ENCODE data around the gene UBE3B.

The UBE3B gene

GRCh38 chr12:109558374-109559199, 81.2 kb downstream of the UBE3B start:
- Histone ChIP-seq H3K27me3 (ENCODE audit: insufficient read depth, low read depth, severe bottlenecking) (no peaks in the 10 kb centered on the region), H3K9me3 (ENCODE audit: severe bottlenecking) (no peaks in the 10 kb centered on the region), H3K4me3 (ENCODE audit: low read depth, low read length) (no peak overlapping the region), H3K36me3 (peaks cover 37% of the 10 kb centered on the region), H3K27ac (no peak overlapping the region)
- no peak for DNase-seq
- TF ChIP-seq CTCF (IDR thresholded peaks at IDR 0.05; ENCODE audit: low read depth, low read length): no peak

- H3K27me3 ChIP-seq (ENCODE audit: insufficient read depth, low read depth, severe bottlenecking): no peaks in the 10 kb centered on the region
- no peaks in the 10 kb centered on the region for H3K9me3 ChIP-seq (ENCODE audit: severe bottlenecking)
- peaks cover 43% of the 10 kb centered on the region for H3K36me3 ChIP-seq
- H3K4me3 ChIP-seq (ENCODE audit: low read depth, low read length): no peak overlapping the region
- no peak overlapping the region for H3K27ac ChIP-seq
- DNase-seq: no peak
- no peak for TF ChIP-seq CTCF (IDR thresholded peaks at IDR 0.05; ENCODE audit: low read depth, low read length)
Observed at GRCh38 chr12:109559200-109559505, 81.7 kb downstream of the UBE3B start.

GRCh38 chr12:109559601-109560000, 82.2 kb downstream of the UBE3B start:
- no peak for TF ChIP-seq CTCF (IDR thresholded peaks at IDR 0.05; ENCODE audit: low read depth, low read length)
- no peak for DNase-seq
- Histone ChIP-seq H3K36me3 (peaks cover 44% of the 10 kb centered on the region), H3K27me3 (ENCODE audit: insufficient read depth, low read depth, severe bottlenecking) (no peaks in the 10 kb centered on the region), H3K9me3 (ENCODE audit: severe bottlenecking) (no peaks in the 10 kb centered on the region), H3K27ac (no peak overlapping the region; the same call in 1 of the 2 replicates), H3K4me3 (ENCODE audit: low read depth, low read length) (no peak overlapping the region)

GRCh38 chr12:109560867-109561710, 83.7 kb downstream of the UBE3B start:
- Histone ChIP-seq H3K9me3 (ENCODE audit: severe bottlenecking) (no peaks in the 10 kb centered on the region), H3K4me3 (ENCODE audit: low read depth, low read length) (no peak overlapping the region), H3K27ac (peak overlapping the region; percentile 79), H3K36me3 (peaks cover 51% of the 10 kb centered on the region), H3K27me3 (ENCODE audit: insufficient read depth, low read depth, severe bottlenecking) (no peaks in the 10 kb centered on the region)
- TF ChIP-seq CTCF (IDR thresholded peaks at IDR 0.05; ENCODE audit: low read depth, low read length): no peak
- DNase-seq: peak; percentile 77

GRCh38 chr12:109561711-109562030, 84.2 kb downstream of the UBE3B start:
- Histone ChIP-seq H3K36me3 (peaks cover 50% of the 10 kb centered on the region), H3K27me3 (ENCODE audit: insufficient read depth, low read depth, severe bottlenecking) (no peaks in the 10 kb centered on the region), H3K27ac (peak overlapping the region; percentile 79), H3K9me3 (ENCODE audit: severe bottlenecking) (no peaks in the 10 kb centered on the region), H3K4me3 (ENCODE audit: low read depth, low read length) (no peak overlapping the region)
- DNase-seq: no peak
- no peak for TF ChIP-seq CTCF (IDR thresholded peaks at IDR 0.05; ENCODE audit: low read depth, low read length)
